Left lung (tissue), 10 donors: ENCODE measurements around the gene GSTK1. TPM values are rescaled to one million over a fixed set of nuclear protein-coding genes. Genes with fewer than 3 reads are reported as not detected.
A peak's percentile ranks its signal among the peaks of the same experiment; 100 is the strongest.

Experiments
- ATAC-seq: fragments of 200-7000 bp; cut with Tn5 transposase; one replicate; pipeline ENCODE4 v1.9.1; 2020; ENCODE audit warnings: moderate library complexity
- DNase-seq, 4 donors: peaks; one replicate each; pipeline ENCODE4 v3.0.0-alpha.2; 2013 to 2020
- H3K27ac ChIP-seq, 2 donors: fragments of 200-600 bp; sonication (generic) in 1 of 2; one replicate each; pipeline versions ENCODE4 v1.5.0 to v1.8.0; 2020 to 2021
- H3K27me3 ChIP-seq, 2 donors: fragments of 200-600 bp; sonication (generic) in 1 of 2; one replicate each; pipeline versions ENCODE4 v1.5.0 to v1.8.0; 2020 to 2021
- H3K36me3 ChIP-seq, 2 donors: fragments of 200-600 bp; sonication (generic) in 1 of 2; one replicate each; pipeline versions ENCODE4 v1.5.0 to v1.8.0; 2020 to 2021
- H3K4me1 ChIP-seq, 2 donors: fragments of 200-600 bp; one replicate each; pipeline ENCODE4 v1.8.0; 2021
- H3K4me3 ChIP-seq, 2 donors: fragments of 200-600 bp; sonication (generic) in 1 of 2; one replicate each; pipeline versions ENCODE4 v1.5.0 to v1.8.0; 2020 to 2021; ENCODE audit warnings: mild to moderate bottlenecking in 1 of 2
- H3K9me3 ChIP-seq, 2 donors: fragments of 200-600 bp; sonication (generic) in 1 of 2; one replicate each; pipeline versions ENCODE4 v1.5.0 to v1.8.0; 2020 to 2021
- intact Hi-C, 2 donors: fragments of 100-400 bp; cut with DNase I; formaldehyde crosslinking; loops; one replicate each; pipeline versions ENCODE4 v1.11.2 to v1.14.2; 2022
- polyA plus RNA-seq, 6 donors: library from polyadenylated mRNA; unstranded; fragments of 120-200 nt; gene quantifications; one replicate each; pipeline ENCODE4 v1.2.1, GENCODE V29; 2013; ENCODE audit not compliant: insufficient read length in 6 of 6
- total RNA-seq, 2 donors: library from RNA; stranded (reverse); fragmentation: NEBNext Ultra II Directional; extraction: Animal tissue kit (Norgen Biotek cat#: 25700); gene quantifications; one replicate each; pipeline ENCODE4 v1.2.1, GENCODE V29; 2021
- TF ChIP-seq, protein P1 (sequence below), 2 donors: fragments of 200-600 bp; sonication (generic) in 1 of 2; IDR thresholded peaks; one replicate each; pipeline versions ENCODE4 v1.5.0 to v1.8.0; 2021; ENCODE audit warnings: antibody characterized with exemption in 2 of 2
- donor health status: DM: no; HTN: yes; CAD: no.
- donor health status: DM: no; HTN: no; CAD: no.

GSTK1 gene
- total and polyA plus RNA-seq, 8 donors, result 109 to 151 (median 122) TPM

DNA sequence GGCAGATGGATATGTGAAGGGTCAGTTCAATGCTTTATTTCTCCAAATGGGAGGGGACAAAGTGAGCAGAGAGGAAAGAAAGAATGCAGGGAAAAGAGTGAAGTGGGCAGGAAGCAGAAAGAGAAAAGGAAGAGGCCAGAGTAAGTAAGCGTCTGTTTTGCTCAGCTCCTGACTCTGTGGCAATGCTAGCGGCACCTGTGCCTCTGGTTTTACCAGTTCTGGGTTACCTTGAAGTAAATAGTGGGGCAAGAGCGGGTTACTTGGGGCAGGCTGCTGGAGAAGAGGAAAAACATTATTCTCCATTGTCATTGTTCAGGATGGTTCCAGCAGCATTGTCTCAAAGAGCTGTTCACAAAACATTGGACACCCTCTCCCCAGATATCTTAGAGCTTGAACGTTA lies 39.5 kb upstream of the GSTK1 start:
- Histone ChIP-seq H3K27ac (peak overlapping the region in 1 of 2 donors; percentile 93), H3K4me3 (no peak overlapping the region), H3K36me3 (no peaks in the 10 kb centered on the region), H3K9me3 (no peaks in the 10 kb centered on the region), H3K4me1 (peaks cover 0 to 21% of the 10 kb centered on the region in 2 donors), H3K27me3 (no peaks in the 10 kb centered on the region)
- intact Hi-C loops, result no loop called here
- ATAC-seq (no peak), DNase-seq (peak in 1 of 4 donors; percentile 27)
- TF ChIP-seq, protein P1, sequence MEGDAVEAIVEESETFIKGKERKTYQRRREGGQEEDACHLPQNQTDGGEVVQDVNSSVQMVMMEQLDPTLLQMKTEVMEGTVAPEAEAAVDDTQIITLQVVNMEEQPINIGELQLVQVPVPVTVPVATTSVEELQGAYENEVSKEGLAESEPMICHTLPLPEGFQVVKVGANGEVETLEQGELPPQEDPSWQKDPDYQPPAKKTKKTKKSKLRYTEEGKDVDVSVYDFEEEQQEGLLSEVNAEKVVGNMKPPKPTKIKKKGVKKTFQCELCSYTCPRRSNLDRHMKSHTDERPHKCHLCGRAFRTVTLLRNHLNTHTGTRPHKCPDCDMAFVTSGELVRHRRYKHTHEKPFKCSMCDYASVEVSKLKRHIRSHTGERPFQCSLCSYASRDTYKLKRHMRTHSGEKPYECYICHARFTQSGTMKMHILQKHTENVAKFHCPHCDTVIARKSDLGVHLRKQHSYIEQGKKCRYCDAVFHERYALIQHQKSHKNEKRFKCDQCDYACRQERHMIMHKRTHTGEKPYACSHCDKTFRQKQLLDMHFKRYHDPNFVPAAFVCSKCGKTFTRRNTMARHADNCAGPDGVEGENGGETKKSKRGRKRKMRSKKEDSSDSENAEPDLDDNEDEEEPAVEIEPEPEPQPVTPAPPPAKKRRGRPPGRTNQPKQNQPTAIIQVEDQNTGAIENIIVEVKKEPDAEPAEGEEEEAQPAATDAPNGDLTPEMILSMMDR (IDR thresholded peaks at IDR 0.05), result no peak

- no peak for DNase-seq
- ATAC-seq, result no peak
- Histone ChIP-seq H3K27ac (no peak overlapping the region), H3K27me3 (no peaks in the 10 kb centered on the region), H3K4me1 (peaks cover 0 to 21% of the 10 kb centered on the region in 2 donors), H3K36me3 (no peaks in the 10 kb centered on the region), H3K4me3 (no peak overlapping the region), H3K9me3 (no peaks in the 10 kb centered on the region)
- TF ChIP-seq, protein P1 (IDR thresholded peaks at IDR 0.05), result no peak
- intact Hi-C loops, result no loop called here
Observed at GRCh38 chr7:143225047-143225446, 38.2 kb upstream of the GSTK1 start.

DNA sequence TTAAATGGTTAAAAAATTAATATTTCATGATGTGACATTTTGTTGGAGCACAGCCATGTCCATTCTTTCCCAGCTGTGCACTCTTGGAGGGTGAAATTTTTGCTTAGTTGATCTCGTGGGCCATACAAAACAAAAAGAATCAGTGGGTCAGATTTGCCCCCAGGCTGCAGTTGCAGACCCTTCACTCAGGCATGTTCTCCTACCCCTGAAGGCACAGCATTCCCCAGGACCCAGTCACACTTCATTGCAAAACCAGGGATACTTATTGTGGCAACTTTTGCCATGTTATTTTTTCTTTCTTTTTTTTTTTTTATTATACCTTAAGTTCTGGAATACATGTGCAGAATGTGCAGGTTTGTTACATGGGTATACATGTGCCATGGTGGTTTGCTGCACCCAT lies 35.4 kb upstream of the GSTK1 start:
- Histone ChIP-seq H3K4me1 (peaks cover 0 to 14% of the 10 kb centered on the region in 2 donors), H3K27ac (no peak overlapping the region), H3K27me3 (no peaks in the 10 kb centered on the region), H3K4me3 (no peak overlapping the region), H3K9me3 (no peaks in the 10 kb centered on the region), H3K36me3 (no peaks in the 10 kb centered on the region)
- DNase-seq (no peak), ATAC-seq (no peak)
- intact Hi-C loops, result no loop called here
- TF ChIP-seq, protein P1 (IDR thresholded peaks at IDR 0.05), result no peak

GRCh38 chr7:143229054-143229790 lies 34.0 kb upstream of the GSTK1 start:
- Histone ChIP-seq H3K27ac (no peak overlapping the region), H3K4me1 (peaks cover 0 to 12% of the 10 kb centered on the region in 2 donors), H3K4me3 (no peak overlapping the region), H3K36me3 (no peaks in the 10 kb centered on the region), H3K9me3 (no peaks in the 10 kb centered on the region), H3K27me3 (no peaks in the 10 kb centered on the region)
- no peak for ATAC-seq
- no peak for DNase-seq
- TF ChIP-seq, protein P1 (IDR thresholded peaks at IDR 0.05), result no peak
- intact Hi-C loops, result no loop called here

GRCh38 chr7:143230602-143231457 lies 32.4 kb upstream of the GSTK1 start:
- Histone ChIP-seq H3K4me1 (peaks cover 0 to 17% of the 10 kb centered on the region in 2 donors), H3K4me3 (no peak overlapping the region), H3K9me3 (no peaks in the 10 kb centered on the region), H3K27ac (no peak overlapping the region), H3K36me3 (no peaks in the 10 kb centered on the region), H3K27me3 (no peaks in the 10 kb centered on the region)
- intact Hi-C loops, result no loop called here
- DNase-seq (no peak), ATAC-seq (no peak)
- TF ChIP-seq, protein P1 (IDR thresholded peaks at IDR 0.05), result no peak
